Activated naive CD8-positive, alpha-beta T cell treated with anti-CD3 and anti-CD28 coated beads, Interleukin-2, amount 50 U/mL, for 16 hours (primary cell): ENCODE measurements around the gene SUFU.

ENCODE experiments used
- DNase-seq: peaks from one replicate; pipeline ENCODE4 v3.0.0-alpha.2; 2020; ENCODE audit warnings: low read depth, low spot score

The SUFU gene

DNA sequence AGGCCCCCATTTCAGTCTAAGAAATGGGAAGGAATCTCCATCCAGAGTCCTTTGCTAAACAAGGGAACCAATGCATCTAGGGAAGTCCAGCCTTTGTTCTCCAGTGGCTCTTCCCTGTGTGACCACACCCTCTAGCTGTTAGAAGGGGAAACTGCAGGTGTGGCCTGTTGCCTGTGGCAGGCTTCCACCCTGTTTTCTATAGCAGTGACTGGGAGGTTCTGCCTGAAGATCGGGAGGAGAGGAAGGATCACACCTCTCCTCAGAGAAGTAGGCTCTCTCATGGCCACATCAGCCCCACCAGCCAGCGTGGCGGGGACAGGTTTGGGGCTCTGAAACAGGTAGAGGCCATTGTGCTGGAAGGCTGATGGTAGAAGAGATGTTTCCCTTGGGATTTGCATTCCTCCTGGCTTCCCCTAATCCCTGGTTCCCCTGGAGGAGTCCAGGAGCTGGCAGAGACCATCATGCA lies 92.8 kb downstream of the SUFU start:
- DNase-seq: no peak

GRCh38 chr10:102597131-102597991 lies 93.6 kb downstream of the SUFU start:
- DNase-seq: no peak

- no peak for DNase-seq
These were observed 94.5 kb downstream of the SUFU start for GRCh38 chr10:102598243-102598642.

DNA sequence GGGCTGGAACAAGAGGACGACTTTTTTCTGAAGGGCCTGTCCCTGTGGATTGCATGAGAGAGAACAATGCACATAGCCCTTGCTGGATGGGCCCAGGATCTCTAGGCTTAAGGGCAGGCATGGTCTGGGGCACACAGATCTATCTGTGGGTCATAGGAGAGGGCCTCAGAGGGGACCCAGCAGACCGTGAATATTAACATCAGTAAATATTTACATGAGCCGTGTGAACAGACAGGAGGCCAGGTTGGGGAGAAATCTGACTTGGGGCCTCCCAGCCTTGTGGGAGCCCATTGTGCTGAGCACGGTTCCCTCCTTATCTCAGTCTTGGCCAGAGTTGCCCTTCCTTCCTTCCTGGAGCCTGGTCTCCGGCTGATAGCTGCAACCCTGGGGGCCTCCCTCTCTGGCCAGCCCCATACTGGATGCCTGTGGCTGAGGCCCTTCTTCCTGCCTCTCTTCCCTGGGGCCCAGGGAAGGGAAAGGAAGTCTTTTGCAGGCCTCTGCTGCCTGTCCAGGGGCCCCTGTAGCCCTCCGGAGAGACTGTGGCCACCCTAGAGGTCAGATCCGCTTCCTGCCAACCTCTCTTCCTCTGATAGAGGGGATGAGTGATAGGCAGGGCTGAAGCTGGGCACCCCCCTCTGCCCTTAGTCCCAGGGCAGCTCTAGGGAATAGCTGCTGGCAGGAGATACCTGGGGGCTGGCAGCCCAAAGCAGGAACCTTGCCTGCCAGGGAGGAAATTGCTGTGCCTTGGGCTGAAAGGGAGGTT lies 96.0 kb downstream of the SUFU start:
- DNase-seq: no peak

DNA sequence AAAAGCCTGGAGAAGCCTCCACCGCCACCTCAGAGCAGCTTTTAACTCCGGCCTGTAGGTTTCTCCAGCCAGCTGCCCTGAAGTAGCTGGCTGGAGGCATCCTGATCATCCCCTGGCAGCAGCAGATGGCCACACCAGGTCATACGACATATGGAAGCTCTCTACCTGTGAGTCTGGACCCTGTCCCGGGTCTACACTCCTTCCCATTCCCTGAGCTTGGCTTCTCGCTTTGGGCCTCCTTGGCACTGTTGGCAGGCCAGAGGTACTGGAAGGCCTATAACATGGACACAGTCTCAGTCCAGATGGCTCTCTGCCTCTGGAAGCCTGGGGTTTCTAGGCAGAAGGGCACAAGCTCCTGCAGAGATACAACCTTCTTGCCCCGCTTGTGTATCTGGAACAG lies 97.0 kb downstream of the SUFU start:
- DNase-seq: no peak

DNA sequence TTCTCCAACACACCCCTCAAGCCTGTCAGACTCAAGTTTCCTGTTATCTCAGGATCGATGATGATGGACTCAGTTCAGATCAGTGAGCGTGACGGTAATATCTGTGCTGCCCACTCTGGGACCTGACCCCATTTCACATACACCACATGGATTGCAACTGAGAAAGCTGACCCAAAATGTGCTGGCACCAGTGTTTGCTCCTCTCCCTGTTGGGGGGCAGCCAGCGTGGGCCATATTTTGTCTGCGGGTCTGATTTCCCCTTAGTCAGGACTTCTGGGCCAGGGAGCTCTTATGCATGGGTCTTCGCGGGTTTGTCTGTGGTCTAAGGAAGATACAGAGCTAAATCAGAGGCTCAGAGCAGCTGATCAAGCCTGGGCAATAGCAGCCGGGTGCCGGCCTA lies 97.9 kb downstream of the SUFU start:
- DNase-seq: no peak

DNA sequence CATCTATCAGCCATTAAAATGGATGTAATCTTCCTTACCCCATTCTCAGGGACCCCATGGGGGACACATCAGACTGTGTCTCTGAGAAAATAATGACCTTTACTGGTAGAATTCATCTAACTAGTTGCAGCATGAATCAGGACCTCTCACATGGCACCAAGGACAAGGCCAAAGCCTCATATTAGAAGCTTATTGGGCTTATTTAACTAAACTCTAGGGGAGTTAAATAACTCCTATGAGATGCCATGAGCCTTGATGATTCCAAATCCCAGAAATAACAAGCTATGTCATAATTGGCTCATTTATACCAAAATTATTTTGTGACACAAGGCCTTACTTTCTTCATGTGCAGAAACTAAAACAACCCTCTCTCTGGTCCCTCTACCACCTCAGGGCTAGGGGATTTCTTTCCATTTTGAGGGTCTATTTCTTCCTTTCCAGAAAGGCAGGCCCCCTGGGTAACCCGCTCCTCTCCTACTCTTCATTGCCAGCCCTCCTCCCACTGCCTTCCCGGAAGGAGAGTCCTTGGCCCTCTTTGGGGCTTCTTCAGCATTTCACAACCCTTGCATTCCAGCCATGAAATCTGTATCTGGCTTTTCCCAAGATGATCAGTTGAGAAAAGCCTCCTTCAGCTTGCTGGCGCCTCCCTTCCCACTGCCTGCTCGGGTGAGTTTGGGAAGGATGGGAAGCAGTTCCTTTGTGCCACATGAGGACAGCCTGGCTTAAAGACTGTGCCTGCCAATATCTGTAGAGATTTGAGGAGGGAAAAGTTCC lies 98.7 kb downstream of the SUFU start:
- DNase-seq: no peak

DNA sequence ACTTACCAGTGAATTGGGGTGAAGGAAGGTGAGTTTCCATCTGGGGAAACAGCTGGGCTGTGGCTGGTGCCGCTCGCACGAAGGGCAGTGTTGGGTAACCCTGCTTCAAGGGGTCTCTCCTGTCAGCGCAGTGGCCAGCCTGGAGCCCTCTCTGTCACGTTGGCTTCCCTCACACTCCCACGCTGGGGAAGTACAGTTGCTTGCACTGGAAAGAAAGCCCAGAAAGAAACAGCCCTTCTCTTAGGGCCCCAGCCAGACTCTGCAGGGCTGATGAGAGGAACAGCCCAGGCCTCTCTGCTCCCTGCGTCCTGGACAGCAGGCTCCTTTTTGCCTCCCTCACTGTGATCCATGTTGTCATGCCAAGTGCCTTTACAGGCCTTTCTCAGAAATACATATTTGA lies 100.2 kb downstream of the SUFU start:
- DNase-seq: no peak

DNA sequence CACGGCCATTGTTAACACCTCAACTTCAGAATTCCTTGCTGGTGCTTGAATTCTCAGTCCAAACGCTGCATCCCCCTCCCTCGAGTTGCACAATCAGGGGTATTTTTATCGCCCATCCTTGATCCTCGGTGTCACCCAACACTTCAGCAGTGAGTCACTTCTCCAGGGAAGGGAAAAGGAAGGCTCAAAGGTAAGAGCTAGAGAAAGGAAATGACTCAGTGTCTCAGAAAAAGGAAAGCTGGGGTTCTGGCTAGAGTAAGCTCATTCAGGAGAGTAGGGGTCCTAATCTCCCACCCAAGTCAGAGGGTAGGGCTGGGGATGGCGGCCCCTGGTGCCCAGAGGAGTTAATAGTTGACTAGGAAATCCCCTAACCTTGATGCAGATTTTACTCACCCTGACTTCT lies 100.7 kb downstream of the SUFU start:
- no peak for DNase-seq

GRCh38 chr10:102605712-102606111 lies 101.9 kb downstream of the SUFU start:
- no peak for DNase-seq

GRCh38 chr10:102608487-102608886 lies 104.7 kb downstream of the SUFU start:
- DNase-seq: no peak

DNA sequence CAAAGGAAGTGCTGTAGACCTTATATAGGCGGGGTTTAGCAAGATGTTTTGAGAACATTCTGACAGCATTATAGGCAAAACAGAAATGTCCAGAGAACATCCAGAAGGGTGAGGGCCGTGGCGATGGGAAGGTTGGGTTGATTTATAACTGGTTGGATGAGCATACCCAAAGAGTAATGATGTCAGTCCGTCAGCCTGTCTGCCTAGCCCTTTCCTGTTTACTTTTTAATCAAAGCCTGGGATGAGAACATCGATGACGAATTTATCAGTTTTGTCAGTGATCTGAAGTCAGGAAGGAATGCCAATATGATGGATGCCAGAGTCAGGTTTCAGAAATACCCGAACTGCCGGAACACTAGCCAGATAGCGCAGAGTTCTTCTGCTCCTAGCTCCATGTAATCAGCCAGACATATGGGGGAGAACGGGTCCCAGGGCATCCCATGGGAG lies 106.7 kb downstream of the SUFU start:
- no peak for DNase-seq

GRCh38 chr10:102611514-102612087 lies 107.8 kb downstream of the SUFU start:
- no peak for DNase-seq

- DNase-seq: no peak
These were observed 109.1 kb downstream of the SUFU start for GRCh38 chr10:102612964-102613275.

DNA sequence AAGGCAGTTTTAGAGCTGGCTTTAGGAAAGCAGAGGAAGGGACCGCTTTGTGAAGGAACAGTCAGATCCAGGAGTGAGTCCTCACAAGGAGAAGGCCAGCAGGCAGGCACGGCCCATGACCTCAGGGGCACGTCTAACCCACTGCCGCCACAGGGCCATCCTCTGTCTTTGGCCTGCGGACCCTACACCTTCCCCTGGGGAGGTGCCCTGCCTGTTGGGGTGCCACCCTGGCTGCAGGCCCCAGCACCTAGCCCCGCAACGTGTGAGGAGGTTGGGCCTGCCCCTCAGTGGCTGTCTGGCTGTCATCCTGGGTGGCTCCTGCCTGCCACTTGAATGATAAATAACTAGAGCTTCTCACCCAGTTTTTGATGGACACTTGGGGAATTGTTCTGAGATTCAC lies 109.5 kb downstream of the SUFU start:
- DNase-seq: no peak

GRCh38 chr10:102613785-102614184 lies 110.0 kb downstream of the SUFU start:
- no peak for DNase-seq

DNA sequence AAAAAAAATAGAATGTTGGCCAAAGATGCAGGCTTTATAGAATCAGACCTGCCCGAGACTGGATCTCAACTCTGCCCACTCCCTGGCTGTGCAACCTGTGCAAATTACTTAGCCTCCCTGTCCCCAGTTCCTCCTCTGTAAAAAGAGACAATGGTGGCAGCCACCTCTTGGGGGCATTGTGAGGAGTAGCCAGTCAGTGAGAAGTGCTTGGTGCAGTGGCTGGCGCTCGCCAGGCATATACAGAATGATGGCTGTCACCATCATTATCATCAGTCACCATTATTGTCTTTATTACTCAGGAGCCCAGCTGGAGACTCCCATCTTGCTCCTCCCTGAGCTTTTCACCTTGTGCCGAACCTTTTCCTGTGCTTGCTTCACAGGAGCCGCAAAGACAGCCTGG lies 111.1 kb downstream of the SUFU start:
- DNase-seq: no peak

DNA sequence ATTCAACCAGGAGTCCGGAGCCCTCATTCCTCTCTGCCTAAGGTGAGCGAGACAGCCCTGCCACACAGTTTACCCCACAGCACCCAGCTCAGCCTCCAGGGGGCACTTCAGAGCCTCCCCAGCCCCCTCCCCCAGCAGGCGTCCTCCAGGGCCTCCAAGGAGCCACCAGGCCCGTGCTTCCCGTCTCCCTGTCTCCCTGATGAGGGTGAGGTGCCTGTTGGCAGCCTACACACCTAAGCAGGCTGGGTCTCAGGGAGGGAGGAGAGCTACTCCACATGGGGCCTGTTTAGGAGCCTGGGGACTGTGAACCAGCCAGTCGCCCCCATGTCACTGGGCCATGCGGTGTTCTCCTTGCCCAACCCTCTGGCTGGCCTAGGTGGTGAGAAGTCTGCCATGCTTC lies 111.6 kb downstream of the SUFU start:
- DNase-seq: no peak

- DNase-seq: no peak
These were observed 112.4 kb downstream of the SUFU start for GRCh38 chr10:102616066-102616770.

GRCh38 chr10:102617041-102617440 lies 113.3 kb downstream of the SUFU start:
- no peak for DNase-seq

DNA sequence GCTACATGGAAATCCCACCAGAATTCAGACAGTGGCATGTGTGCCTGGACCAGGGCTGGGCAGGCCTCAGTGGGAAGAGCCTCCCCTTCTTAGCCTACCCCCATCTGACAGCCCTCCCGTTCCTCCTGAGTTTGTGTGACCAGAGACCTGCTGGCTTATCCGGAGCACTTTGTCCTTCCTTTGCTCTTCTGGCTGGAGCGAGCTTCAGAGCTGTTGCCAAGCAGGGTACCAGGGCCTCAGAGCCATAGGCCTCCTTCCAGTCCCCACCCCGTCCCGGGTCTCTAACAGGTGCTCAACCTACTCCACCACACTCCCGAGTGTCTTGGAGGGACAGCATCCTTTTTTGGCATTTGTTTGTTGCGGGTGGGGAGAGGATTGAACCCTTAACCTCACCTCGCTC lies 114.0 kb downstream of the SUFU start:
- DNase-seq: no peak
